ENCODE data around the gene MPPE1.
"Not testable (repeated sequence)": the region's sequence is repeated elsewhere in the genome, so short reads cannot be mapped to it uniquely, and the experiment has no call there.

The MPPE1 gene

GRCh38 chr18:11906176-11906575 lies 1.9 kb downstream of the MPPE1 start:
- in situ Hi-C loops (cut with MboI; ENCODE audit: low pct_unique_long_range_greater_than_20kb, low sequenced_read_pairs, unreplicated experiment), result no loop called here
- no peak for DNase-seq (ENCODE audit: low spot score)

GRCh38 chr18:11905613-11906012 lies 2.5 kb downstream of the MPPE1 start:
- in situ Hi-C loops (cut with MboI; ENCODE audit: low pct_unique_long_range_greater_than_20kb, low sequenced_read_pairs, unreplicated experiment), result no loop called here
- DNase-seq (ENCODE audit: low spot score), result no peak
- TF ChIP-seq CTCF (IDR thresholded peaks at IDR 0.05; ENCODE audit: extremely low read depth, insufficient read depth, missing control alignments), result no peak

More at GRCh38 chr18:11906176-11906575, 1.9 kb downstream of the MPPE1 start:
- no peak for TF ChIP-seq CTCF (IDR thresholded peaks at IDR 0.05; ENCODE audit: extremely low read depth, insufficient read depth, missing control alignments)

GRCh38 chr18:11902522-11903292 lies 5.4 kb downstream of the MPPE1 start:
- TF ChIP-seq CTCF (IDR thresholded peaks at IDR 0.05; ENCODE audit: extremely low read depth, insufficient read depth, missing control alignments), result no peak
- DNase-seq (ENCODE audit: low spot score), result no peak
- in situ Hi-C loops (cut with MboI; ENCODE audit: low pct_unique_long_range_greater_than_20kb, low sequenced_read_pairs, unreplicated experiment), result no loop called here

GRCh38 chr18:11901826-11902438 lies 6.2 kb downstream of the MPPE1 start:
- no peak for DNase-seq (ENCODE audit: low spot score)
- in situ Hi-C loops (cut with MboI; ENCODE audit: low pct_unique_long_range_greater_than_20kb, low sequenced_read_pairs, unreplicated experiment), result no loop called here
- no peak for TF ChIP-seq CTCF (IDR thresholded peaks at IDR 0.05; ENCODE audit: extremely low read depth, insufficient read depth, missing control alignments)

GRCh38 chr18:11899063-11899462 lies 9.1 kb downstream of the MPPE1 start:
- in situ Hi-C loops (cut with MboI; ENCODE audit: low pct_unique_long_range_greater_than_20kb, low sequenced_read_pairs, unreplicated experiment), result loop anchor here (25.0 kb wide), 1 partner anchor 112 kb away; no protein-coding TSS in a partner anchor
- TF ChIP-seq CTCF (IDR thresholded peaks at IDR 0.05; ENCODE audit: extremely low read depth, insufficient read depth, missing control alignments), result no peak
- DNase-seq (ENCODE audit: low spot score), result no peak

- no peak for DNase-seq (ENCODE audit: low spot score)
- no peak for TF ChIP-seq CTCF (IDR thresholded peaks at IDR 0.05; ENCODE audit: extremely low read depth, insufficient read depth, missing control alignments)
- in situ Hi-C loops (cut with MboI; ENCODE audit: low pct_unique_long_range_greater_than_20kb, low sequenced_read_pairs, unreplicated experiment), result loop anchor here (25.0 kb wide), 1 partner anchor 110 kb away; no protein-coding TSS in a partner anchor
These were observed 10.3 kb downstream of the MPPE1 start for GRCh38 chr18:11897781-11898180.

- in situ Hi-C loops (cut with MboI; ENCODE audit: low pct_unique_long_range_greater_than_20kb, low sequenced_read_pairs, unreplicated experiment), result loop anchor here (25.0 kb wide), 1 partner anchor 105 kb away; no protein-coding TSS in a partner anchor
- not testable (repeated sequence) for DNase-seq (ENCODE audit: low spot score)
These were observed 15.7 kb downstream of the MPPE1 start for GRCh38 chr18:11892438-11892837.
